HL-60 (cell line): ENCODE measurements around the gene TRA2B.

Experiments
- CTCF ChIP-seq: IDR thresholded peaks from one replicate; pipeline ENCODE4 v1.5.1; 2011; ENCODE audit warnings: low read length, control low read depth, inconsistent platforms; ENCODE audit not compliant: insufficient read depth
- GABPA ChIP-seq: IDR thresholded peaks from 2 replicates; pipeline ENCODE4 v1.6.1; 2012; ENCODE audit warnings: low read depth
- POLR2AphosphoS5 ChIP-seq: IDR thresholded peaks from 2 replicates; pipeline ENCODE4 v1.6.1; 2012; ENCODE audit warnings: low read depth
- TF ChIP-seq, protein P1 (sequence below): IDR thresholded peaks from 2 replicates; pipeline ENCODE4 v1.6.1; 2012; ENCODE audit warnings: low read depth; ENCODE audit not compliant: insufficient replicate concordance

- TF ChIP-seq POLR2AphosphoS5 (no peak), CTCF (no peak), GABPA (no peak)
- TF ChIP-seq, protein P1, sequence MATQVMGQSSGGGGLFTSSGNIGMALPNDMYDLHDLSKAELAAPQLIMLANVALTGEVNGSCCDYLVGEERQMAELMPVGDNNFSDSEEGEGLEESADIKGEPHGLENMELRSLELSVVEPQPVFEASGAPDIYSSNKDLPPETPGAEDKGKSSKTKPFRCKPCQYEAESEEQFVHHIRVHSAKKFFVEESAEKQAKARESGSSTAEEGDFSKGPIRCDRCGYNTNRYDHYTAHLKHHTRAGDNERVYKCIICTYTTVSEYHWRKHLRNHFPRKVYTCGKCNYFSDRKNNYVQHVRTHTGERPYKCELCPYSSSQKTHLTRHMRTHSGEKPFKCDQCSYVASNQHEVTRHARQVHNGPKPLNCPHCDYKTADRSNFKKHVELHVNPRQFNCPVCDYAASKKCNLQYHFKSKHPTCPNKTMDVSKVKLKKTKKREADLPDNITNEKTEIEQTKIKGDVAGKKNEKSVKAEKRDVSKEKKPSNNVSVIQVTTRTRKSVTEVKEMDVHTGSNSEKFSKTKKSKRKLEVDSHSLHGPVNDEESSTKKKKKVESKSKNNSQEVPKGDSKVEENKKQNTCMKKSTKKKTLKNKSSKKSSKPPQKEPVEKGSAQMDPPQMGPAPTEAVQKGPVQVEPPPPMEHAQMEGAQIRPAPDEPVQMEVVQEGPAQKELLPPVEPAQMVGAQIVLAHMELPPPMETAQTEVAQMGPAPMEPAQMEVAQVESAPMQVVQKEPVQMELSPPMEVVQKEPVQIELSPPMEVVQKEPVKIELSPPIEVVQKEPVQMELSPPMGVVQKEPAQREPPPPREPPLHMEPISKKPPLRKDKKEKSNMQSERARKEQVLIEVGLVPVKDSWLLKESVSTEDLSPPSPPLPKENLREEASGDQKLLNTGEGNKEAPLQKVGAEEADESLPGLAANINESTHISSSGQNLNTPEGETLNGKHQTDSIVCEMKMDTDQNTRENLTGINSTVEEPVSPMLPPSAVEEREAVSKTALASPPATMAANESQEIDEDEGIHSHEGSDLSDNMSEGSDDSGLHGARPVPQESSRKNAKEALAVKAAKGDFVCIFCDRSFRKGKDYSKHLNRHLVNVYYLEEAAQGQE, result no peak
Measured at GRCh38 chr3:185931777-185932612, 5.8 kb downstream of the TRA2B start.
